Smooth muscle cell of the brain vasculature (primary cell): ENCODE results near the gene ATM.
"Not testable (repeated sequence)": the region's sequence is repeated elsewhere in the genome, so short reads cannot be mapped to it uniquely, and the experiment has no call there.

Experiments used
- DNase-seq: peaks from one replicate; pipeline ENCODE4 v3.0.0-alpha.2; 2012; ENCODE audit warnings: low read depth, low spot score

Gene ATM

GRCh38 chr11:108368134-108368533 is 145.3 kb downstream of the ATM start:
- DNase-seq = no peak

- DNase-seq = no peak
These were observed 146.2 kb downstream of the ATM start for GRCh38 chr11:108369064-108369463.

DNA sequence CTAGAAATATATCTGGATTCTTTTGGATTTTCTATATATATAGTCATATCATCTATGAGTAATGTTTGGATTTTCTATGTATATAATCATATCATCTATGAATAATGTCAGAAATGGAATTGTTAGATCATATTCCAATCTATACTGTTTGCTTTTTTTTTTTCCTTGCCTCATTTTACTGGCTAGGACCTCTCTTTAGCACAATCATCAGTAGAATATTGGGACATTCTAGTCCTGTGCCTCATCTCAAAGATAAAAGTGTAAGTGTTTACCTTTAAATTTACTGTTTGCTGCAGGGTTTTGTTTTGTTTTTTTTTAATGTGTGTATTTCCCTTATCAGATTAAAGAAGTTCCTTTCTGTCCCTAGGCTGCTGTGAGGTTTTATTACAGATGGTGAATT is 147.4 kb downstream of the ATM start:
- DNase-seq = no peak

DNA sequence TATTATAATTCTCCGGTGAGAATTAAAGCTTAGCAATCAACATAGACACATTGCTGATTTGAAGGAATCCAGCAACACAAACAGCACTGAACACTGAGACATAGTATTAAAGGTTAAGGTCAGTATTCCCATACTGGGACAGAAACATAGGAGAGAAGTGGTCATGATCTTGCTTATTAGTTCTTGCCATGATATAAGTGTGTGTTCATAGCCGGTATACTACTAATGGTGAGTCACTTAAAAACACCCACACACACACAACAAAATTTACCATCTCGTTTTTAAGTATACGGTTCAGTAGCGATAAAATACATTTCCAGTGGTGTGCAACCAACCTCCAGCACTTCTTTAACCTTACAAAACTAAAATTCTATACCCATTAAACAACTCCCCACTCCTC is 148.1 kb downstream of the ATM start:
- DNase-seq = no peak

DNA sequence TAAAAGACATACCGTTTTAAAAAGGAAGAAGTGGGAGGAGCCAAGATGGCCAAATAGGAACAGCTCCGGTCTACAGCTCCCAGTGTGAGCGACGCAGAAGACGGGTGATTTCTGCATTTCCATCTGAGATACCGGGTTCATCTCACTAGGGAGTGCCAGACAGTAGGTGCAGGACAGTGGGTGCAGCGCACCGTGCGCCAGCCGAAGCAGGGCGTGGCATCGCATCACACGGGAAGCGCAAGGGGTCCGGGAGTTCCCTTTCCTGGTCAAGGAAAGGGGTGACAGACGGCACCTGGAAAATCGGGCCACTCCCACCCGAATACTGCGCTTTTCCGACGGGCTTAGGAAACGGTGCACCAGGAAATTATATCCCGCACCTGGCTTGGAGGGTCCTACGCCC is 150.6 kb downstream of the ATM start:
- not testable (repeated sequence) for DNase-seq

GRCh38 chr11:108388576-108388975 is 165.7 kb downstream of the ATM start:
- DNase-seq = no peak

DNA sequence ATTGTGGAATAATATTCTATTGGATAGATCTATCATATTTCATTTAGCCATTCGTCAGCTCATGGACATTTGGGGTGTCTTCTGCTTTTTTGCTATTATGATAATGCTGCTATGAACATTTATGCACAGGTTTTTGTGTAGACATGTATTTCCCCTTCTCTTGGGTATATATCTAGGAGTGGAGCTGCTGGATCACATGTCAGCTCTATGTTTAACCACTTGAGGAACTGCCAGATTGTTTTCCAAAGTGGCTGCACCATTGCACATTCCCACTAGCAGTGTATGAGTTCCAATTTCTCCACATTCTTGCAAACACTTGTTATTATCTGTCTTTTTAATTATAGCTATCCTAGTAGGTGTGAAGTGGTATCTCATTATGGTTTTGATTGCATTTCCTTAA is 169.5 kb downstream of the ATM start:
- DNase-seq = no peak

- no peak for DNase-seq
These were observed 170.2 kb downstream of the ATM start for GRCh38 chr11:108393046-108393445.

- no peak for DNase-seq
These were observed 171.9 kb downstream of the ATM start for GRCh38 chr11:108394744-108395284.

- not testable (repeated sequence) for DNase-seq
These were observed 173.8 kb downstream of the ATM start for GRCh38 chr11:108396672-108397071.

GRCh38 chr11:108398439-108398838 is 175.6 kb downstream of the ATM start:
- no peak for DNase-seq

DNA sequence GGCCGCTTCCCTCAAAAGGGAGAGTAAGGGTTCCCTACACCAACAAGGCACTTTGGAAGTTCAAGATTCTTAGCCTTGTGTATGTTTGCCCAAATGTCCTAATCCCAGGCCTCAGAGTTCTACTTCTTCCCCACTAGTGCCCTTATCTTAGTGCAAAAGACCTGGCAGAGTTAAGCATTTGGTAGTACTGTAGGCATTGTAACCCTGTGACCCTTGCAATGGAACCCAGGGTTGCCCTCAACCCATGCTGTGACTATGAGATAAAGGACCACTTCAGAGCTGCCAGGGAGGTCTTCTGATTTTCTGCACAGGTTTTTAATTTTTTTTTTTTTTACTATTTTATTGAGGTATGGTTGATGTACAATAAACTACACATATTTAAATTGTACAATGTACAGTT is 179.4 kb downstream of the ATM start:
- DNase-seq = no peak

DNA sequence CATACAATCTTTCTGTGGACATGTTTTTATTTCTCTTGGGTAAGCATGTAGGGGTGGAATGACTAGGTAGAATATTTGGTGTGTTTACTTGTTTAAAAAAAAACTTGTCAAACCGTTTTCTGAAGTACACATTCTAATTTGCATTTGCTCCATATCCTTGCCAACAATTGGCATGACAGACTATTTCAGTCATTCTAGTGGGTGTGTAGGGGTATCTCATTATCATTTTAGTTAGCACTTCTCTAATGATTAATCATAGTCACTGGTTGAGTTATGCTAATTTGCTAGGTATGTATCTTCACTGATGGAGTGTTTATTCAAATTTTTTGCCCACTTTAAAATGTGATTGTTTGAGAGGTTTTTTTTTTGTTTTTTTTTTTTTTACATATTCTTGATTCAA is 180.2 kb downstream of the ATM start:
- DNase-seq = no peak

DNA sequence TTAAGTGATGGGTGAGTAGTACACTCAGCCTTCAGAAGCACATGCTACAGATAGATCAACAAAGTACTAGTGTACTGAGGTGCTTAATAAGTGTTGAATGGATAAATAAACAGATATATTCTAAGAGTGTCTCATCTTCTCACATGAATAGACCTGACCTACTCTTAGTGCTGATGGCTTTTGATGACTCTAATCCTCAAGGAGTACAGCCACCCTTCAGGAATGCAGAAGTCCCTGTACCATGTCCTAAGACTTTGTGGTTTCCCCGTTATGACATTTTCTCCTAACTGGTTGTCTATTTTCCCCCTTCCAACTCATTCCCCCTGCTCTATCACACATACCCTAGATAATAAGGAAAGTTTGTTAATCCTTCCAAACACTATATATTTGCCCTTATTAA is 182.8 kb downstream of the ATM start:
- DNase-seq = no peak

DNA sequence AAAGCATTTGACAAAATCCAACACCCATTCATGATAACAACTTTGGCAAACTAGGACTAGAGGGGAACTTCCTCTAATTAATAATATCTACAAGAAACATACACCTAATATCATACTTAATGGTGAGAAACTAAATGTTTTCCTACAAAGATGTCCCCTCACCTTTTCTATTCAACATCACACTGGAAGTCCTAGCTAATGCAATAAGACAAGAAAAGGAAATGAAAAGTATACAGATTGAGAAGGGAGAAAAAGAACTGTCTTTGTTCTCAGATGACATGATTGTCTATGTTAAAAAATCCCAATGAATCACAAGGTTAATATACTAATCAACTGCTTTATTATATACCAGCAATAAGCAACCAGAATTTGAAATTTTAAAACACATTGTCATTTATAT is 192.1 kb downstream of the ATM start:
- no peak for DNase-seq

DNA sequence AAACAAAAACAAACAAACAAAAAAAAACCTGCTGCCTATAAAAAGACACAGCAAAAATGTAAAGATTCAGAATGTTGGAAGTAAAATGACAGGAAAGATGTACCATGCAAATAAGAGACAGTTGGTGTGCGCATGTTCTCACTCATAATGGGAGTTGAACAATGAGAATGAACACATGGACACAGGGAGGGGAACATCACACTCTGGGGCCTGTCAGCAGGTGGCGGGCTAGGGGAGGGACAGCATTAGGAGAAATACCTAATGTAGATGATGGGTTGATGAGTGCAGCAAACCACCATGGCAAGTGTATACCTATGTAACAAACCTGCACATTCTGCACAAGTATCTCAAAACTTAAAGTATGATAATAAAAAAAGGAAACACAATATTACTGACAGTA is 194.7 kb downstream of the ATM start:
- DNase-seq = not testable (repeated sequence)
